HEK293T (cell line): ENCODE measurements around the gene CFAP119.

Experiments used
- CTCF ChIA-PET: fragments of 350-600 bp; formaldehyde crosslinking; extraction: SDS; loops from one replicate; lab custom pipeline; 2021; ENCODE audit warnings: antibody characterized with exemption, inconsistent platforms; lab: Yijun Ruan, JAX
- POLR2A ChIA-PET: fragments of 350-600 bp; formaldehyde crosslinking; extraction: SDS; loops from one replicate; lab custom pipeline; 2020; ENCODE audit warnings: antibody characterized with exemption, inconsistent platforms; lab: Yijun Ruan, JAX
- DNase-seq: peaks from one replicate; pipeline ENCODE4 v3.0.0; 2012; ENCODE audit warnings: mixed read lengths; ENCODE audit errors: extremely low spot score
- ARNT ChIP-seq: fragments of 450-650 bp; IDR thresholded peaks from 2 replicates; pipeline ENCODE4 v1.6.1; 2017; ENCODE audit warnings: mild to moderate bottlenecking
- BHLHE40 ChIP-seq: fragments of 450-650 bp; IDR thresholded peaks from 2 replicates; pipeline ENCODE4 v1.6.1; 2016; ENCODE audit warnings: mild to moderate bottlenecking, moderate library complexity, borderline replicate concordance
- CTBP1 ChIP-seq: fragments of 450-650 bp; IDR thresholded peaks from 2 replicates; pipeline ENCODE4 v1.6.1; 2016; ENCODE audit warnings: borderline replicate concordance
- ELF4 ChIP-seq: fragments of 450-650 bp; IDR thresholded peaks from 2 replicates; pipeline ENCODE4 v1.6.1; 2017; ENCODE audit warnings: antibody characterized with exemption
- FOXA1 ChIP-seq: fragments of 450-650 bp; IDR thresholded peaks from 2 replicates; pipeline ENCODE4 v1.6.1; 2016; ENCODE audit warnings: mild to moderate bottlenecking
- FOXK2 ChIP-seq: fragments of 450-650 bp; IDR thresholded peaks from 2 replicates; pipeline ENCODE4 v1.6.1; 2016; ENCODE audit warnings: mild to moderate bottlenecking
- FOXM1 ChIP-seq: fragments of 450-650 bp; IDR thresholded peaks from 2 replicates; pipeline ENCODE4 v1.6.1; 2017; ENCODE audit warnings: mild to moderate bottlenecking, borderline replicate concordance
- HDGF ChIP-seq: fragments of 450-650 bp; IDR thresholded peaks from 2 replicates; pipeline ENCODE4 v1.6.1; 2017; ENCODE audit warnings: antibody characterized with exemption, borderline replicate concordance
- L3MBTL2 ChIP-seq: fragments of 450-650 bp; conservative IDR thresholded peaks from 2 replicates; pipeline ENCODE4 v1.6.1; 2016; ENCODE audit warnings: mild to moderate bottlenecking
- LEF1 ChIP-seq: fragments of 450-650 bp; IDR thresholded peaks from 2 replicates; pipeline ENCODE4 v1.6.1; 2017; ENCODE audit warnings: mild to moderate bottlenecking, borderline replicate concordance
- NFRKB ChIP-seq: fragments of 450-650 bp; IDR thresholded peaks from 2 replicates; pipeline ENCODE4 v1.6.1; 2016; ENCODE audit warnings: mild to moderate bottlenecking, moderate library complexity
- SP1 ChIP-seq: fragments of 450-650 bp; IDR thresholded peaks from 2 replicates; pipeline ENCODE4 v1.6.1; 2017
- SUZ12 ChIP-seq: fragments of 450-650 bp; IDR thresholded peaks from 2 replicates; pipeline ENCODE4 v1.6.1; 2016; ENCODE audit warnings: mild to moderate bottlenecking
- TARDBP ChIP-seq: fragments of 450-650 bp; IDR thresholded peaks from 2 replicates; pipeline ENCODE4 v1.6.1; 2016
- ZNF384 ChIP-seq: fragments of 450-650 bp; IDR thresholded peaks from 2 replicates; pipeline ENCODE4 v1.6.1; 2016
- TF ChIP-seq, protein P1 (sequence below): fragments of 450-650 bp; IDR thresholded peaks from 2 replicates; pipeline ENCODE4 v1.6.1; 2016

The CFAP119 gene

DNA sequence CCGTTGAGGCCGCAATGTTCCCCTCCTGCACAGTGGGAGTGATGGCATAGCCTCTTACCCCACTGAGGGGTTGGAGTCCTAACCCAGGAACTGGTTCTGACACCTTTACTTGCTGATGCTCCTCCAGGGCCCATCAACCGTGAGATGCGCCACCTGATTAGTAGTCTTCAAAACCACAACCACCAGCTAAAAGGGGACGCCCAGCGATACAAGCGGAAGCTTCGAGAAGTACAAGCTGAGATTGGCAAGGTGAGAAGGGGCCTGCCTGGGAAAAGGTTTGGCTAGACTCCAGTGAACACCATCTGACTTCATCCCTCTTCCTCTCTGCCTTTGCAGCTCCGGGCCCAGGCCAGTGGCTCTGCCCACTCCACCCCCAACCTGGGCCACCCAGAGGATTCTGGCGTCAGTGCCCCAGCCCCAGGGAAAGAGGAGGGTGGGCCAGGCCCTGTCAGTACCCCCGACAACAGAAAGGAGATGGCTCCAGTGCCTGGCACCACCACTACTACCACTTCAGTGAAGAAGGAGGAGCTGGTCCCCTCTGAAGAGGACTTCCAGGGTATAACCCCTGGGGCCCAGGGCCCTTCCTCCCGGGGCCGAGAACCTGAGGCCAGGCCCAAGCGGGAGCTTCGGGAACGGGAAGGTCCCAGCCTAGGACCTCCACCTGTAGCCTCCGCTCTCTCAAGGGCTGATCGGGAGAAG lies 6.1 kb upstream of the CFAP119 start:
- CTCF ChIA-PET = no interaction called here
- POLR2A ChIA-PET = interaction anchor here (0.5 to 3.6 kb wide), 5 partner anchors 9 to 128 kb away, joined by 3 to 14 read pairs (median 4); partner anchors contain the start of genes PHKG2 and ZNF629

DNA sequence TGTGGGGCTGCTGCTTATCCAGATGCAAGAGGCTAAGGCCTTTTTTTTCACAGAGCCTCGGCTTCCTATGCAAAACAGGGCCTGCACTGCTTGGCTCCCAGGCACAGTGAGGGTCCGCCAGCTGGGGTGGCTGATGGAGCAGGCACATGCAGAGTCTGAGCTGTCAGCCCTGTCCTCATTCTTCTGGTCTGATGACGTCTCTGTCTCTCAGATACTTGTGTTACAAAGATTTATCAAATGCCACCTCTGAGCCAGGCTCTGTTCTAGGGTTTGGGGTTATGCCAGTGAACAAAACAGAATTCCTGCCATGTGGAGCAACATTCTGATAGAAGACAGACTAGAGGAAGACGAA lies 5.0 kb upstream of the CFAP119 start:
- no peak for TF ChIP-seq ELF4
- ChIA-PET POLR2A (interaction anchor here (1.2 to 5.1 kb wide), 2 partner anchors 7 to 11 kb away, joined by 3 to 44 read pairs; no protein-coding TSS in a partner anchor), CTCF (no interaction called here)
- DNase-seq = no peak

More for the DNA sequence above, 6.1 kb upstream of the CFAP119 start:
- DNase-seq = no peak
- TF ChIP-seq L3MBTL2 (no peak), NFRKB (no peak), ARNT (no peak)

DNA sequence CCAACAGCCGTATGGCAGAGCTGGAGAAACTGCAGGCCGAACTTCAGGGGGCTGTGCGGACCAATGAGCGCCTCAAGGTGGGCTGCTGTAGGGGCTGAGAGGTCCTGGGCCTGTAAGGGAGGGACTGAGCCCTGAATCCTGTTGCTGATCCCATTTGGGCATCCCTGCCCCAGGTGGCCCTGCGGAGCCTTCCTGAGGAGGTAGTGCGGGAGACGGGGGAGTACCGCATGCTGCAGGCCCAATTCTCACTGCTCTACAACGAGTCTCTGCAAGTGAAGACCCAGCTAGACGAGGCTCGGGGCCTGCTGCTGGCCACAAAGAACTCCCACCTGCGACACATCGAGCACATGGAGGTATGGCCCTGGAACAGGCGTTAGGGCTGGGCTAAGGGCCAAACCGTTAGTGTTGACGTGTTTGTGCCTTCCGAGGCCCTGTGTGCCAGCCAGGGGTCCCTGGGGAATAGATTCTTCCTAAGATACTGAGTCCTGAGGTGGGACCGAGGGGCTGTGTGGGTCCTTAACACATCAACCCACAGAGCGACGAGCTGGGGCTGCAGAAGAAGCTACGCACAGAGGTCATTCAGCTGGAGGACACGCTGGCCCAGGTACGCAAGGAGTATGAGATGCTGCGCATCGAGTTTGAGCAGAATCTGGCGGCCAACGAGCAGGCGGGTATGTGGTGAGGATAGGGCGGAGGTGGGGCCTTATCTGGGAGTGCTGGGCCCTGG lies 4.5 kb upstream of the CFAP119 start:
- no peak for TF ChIP-seq CTBP1
- TF ChIP-seq SUZ12 = no peak
- TF ChIP-seq ZNF384 = no peak
- no peak for TF ChIP-seq FOXA1
- no peak for TF ChIP-seq FOXM1
- TF ChIP-seq FOXK2 = no peak
- no peak for TF ChIP-seq NFRKB
- TF ChIP-seq TARDBP = no peak
- no peak for TF ChIP-seq BHLHE40
- no peak for TF ChIP-seq ARNT
- no peak for TF ChIP-seq LEF1
- TF ChIP-seq L3MBTL2 = no peak
- no peak for TF ChIP-seq ELF4
- TF ChIP-seq HDGF = no peak
- no peak for TF ChIP-seq SP1
- TF ChIP-seq, protein P1, sequence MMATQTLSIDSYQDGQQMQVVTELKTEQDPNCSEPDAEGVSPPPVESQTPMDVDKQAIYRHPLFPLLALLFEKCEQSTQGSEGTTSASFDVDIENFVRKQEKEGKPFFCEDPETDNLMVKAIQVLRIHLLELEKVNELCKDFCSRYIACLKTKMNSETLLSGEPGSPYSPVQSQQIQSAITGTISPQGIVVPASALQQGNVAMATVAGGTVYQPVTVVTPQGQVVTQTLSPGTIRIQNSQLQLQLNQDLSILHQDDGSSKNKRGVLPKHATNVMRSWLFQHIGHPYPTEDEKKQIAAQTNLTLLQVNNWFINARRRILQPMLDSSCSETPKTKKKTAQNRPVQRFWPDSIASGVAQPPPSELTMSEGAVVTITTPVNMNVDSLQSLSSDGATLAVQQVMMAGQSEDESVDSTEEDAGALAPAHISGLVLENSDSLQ = no peak
- DNase-seq = no peak
- ChIA-PET POLR2A (interaction anchor here (1.2 to 5.1 kb wide), 2 partner anchors 8 to 12 kb away, joined by 3 to 44 read pairs; no protein-coding TSS in a partner anchor), CTCF (no interaction called here)

DNA sequence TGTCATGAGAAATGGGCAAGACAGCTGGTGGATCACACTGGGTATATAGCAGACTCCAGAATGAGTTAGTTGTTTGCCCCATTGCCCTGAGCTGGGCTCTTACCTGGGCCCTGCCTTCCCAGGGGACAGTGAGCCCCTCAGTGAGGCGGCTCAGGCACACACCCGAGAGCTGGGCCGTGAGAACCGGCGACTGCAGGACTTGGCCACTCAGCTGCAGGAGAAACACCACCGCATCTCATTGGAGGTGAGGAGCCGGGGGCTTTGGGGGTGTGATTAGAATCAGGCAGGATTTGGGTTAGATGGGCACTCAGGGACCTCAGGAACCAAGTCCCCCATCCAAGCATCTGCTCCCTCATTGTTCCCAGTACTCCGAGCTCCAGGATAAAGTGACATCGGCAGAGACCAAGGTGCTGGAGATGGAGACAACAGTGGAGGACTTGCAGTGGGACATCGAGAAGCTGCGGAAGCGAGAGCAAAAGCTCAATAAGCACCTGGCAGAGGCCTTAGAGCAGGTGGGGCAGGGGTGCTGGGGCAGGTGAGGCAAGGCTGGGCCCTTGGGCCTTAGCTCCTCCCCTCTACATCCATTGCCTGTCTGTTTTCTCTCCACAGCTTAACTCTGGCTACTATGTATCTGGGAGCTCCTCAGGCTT lies 3.1 kb upstream of the CFAP119 start:
- ChIA-PET POLR2A (interaction anchor here (0.8 to 5.1 kb wide), 3 partner anchors 9 to 41 kb away, joined by 3 to 44 read pairs (median 11); partner anchors contain the start of gene PHKG2), CTCF (no interaction called here)
- DNase-seq = no peak
- TF ChIP-seq SP1 (no peak), FOXA1 (no peak), TARDBP (no peak), LEF1 (no peak), FOXM1 (no peak), CTBP1 (no peak), SUZ12 (no peak), L3MBTL2 (no peak), BHLHE40 (no peak), ZNF384 (no peak), HDGF (no peak), ARNT (no peak)
- TF ChIP-seq, protein P1 = no peak

DNA sequence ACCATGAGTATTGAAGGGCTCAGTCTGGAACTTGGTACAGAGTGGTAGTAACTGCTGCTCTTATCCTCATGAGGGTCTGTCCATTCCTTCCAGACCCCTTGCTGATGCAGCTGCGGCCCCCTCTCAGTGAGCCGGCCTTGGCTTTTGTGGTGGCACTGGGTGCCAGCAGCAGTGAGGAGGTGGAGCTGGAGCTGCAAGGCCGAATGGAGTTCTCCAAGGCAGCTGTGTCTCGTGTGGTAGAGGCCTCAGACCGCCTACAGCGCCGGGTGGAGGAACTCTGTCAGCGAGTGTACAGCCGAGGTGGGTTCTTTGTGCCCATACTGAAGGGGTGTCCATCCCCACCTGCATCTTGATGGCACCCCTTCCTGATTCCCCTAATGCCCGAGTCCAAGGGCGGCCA lies 2.2 kb upstream of the CFAP119 start:
- DNase-seq = no peak
- TF ChIP-seq SUZ12 = no peak
- no peak for TF ChIP-seq FOXA1
- TF ChIP-seq FOXK2 = no peak
- TF ChIP-seq HDGF = no peak
- TF ChIP-seq NFRKB = no peak
- TF ChIP-seq TARDBP = no peak
- TF ChIP-seq SP1 = no peak
- no peak for TF ChIP-seq FOXM1
- TF ChIP-seq ZNF384 = no peak
- ChIA-PET CTCF (no interaction called here), POLR2A (interaction anchor here (1.8 to 5.1 kb wide), 3 partner anchors 10 to 16 kb away, joined by 5 to 44 read pairs (median 11); partner anchors contain the start of gene PHKG2)

DNA sequence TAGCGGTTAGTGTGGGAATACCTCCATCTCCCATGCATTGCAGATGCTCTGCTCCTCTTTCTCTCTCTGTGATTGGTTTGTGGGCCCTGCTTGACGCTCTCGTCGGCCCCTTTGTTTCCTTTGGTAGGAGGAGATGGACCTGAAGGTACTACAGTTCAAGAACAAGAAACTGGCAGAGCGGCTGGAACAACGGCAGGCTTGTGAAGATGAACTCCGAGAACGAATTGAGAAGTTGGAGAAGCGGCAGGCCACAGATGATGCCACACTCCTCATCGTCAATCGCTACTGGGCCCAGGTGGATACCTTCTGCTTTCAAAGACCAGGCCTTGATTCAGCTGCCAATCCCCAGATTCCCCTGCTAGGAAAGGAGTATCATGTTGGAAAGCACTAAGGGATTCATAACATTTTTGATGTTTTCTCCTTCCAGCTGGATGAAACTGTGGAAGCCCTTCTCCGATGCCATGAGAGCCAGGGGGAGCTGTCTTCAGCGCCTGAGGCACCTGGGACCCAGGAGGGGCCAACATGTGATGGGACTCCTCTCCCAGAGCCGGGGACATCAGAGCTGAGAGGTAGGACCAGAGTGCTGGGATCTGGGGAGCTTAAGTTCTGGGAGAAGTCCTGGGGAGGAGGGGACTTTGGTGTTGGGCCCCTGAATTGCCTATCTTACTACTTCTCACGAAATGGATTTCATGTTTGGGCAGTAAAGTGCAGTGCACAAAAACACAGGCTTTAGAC lies 1.3 kb upstream of the CFAP119 start:
- ChIA-PET POLR2A (interaction anchor here (0.7 to 5.1 kb wide), 5 partner anchors 11 to 21 kb away, joined by 3 to 44 read pairs (median 5); partner anchors contain the start of gene PHKG2), CTCF (interaction anchor here (0.7 kb wide), 1 partner anchor 175 kb away, joined by 3 read pairs; no protein-coding TSS in a partner anchor)
- TF ChIP-seq SP1 = no peak
- no peak for TF ChIP-seq FOXK2
- TF ChIP-seq, protein P1 = no peak
- no peak for TF ChIP-seq CTBP1
- no peak for TF ChIP-seq FOXA1
- TF ChIP-seq HDGF = no peak
- no peak for TF ChIP-seq BHLHE40
- TF ChIP-seq ZNF384 = no peak
- no peak for TF ChIP-seq ARNT
- no peak for TF ChIP-seq L3MBTL2
- no peak for TF ChIP-seq FOXM1
- TF ChIP-seq SUZ12 = no peak
- TF ChIP-seq NFRKB = no peak
- no peak for TF ChIP-seq LEF1
- TF ChIP-seq TARDBP = no peak
- TF ChIP-seq ELF4 = no peak
- DNase-seq = no peak
